ENCODE results near the gene SEPTIN1.
"Not testable (repeated sequence)": the region's sequence is repeated elsewhere in the genome, so short reads cannot be mapped to it uniquely, and the experiment has no call there.

Gene SEPTIN1

GRCh38 chr16:30337964-30338357 lies 44.4 kb downstream of the SEPTIN1 start:
- DNase-seq: not testable (repeated sequence)

- DNase-seq: no peak
Measured at GRCh38 chr16:30335598-30336474, 46.5 kb downstream of the SEPTIN1 start.

- peak; percentile 46 to 88 for DNase-seq
Measured at GRCh38 chr16:30335028-30335597, 47.2 kb downstream of the SEPTIN1 start.

- peak; percentile 59 to 84 for DNase-seq
Measured at GRCh38 chr16:30334473-30334989, 47.8 kb downstream of the SEPTIN1 start.
